CD8-positive, alpha-beta memory T cell (primary cell): ENCODE data around the gene CFAP97D2. TPM values are rescaled to one million over a fixed set of nuclear protein-coding genes. Genes with fewer than 3 reads are reported as not detected.

Experiments used
- CTCF ChIA-PET: fragments of 350-600 bp; sonication (Branson Sonifier 250); formaldehyde crosslinking; loops from one replicate; lab custom pipeline; 2021; ENCODE audit warnings: antibody characterized with exemption; lab: Charles Lee
- POLR2A ChIA-PET: fragments of 350-600 bp; sonication (Branson Sonifier 250); formaldehyde crosslinking; loops from one replicate; lab custom pipeline; 2021; ENCODE audit warnings: antibody characterized with exemption; lab: Charles Lee
- DNase-seq, 5 donors: peaks; one replicate each; pipeline versions ENCODE4 v3.0.0 to v3.0.0-alpha.2; 2020 to 2022; ENCODE audit warnings: mixed read lengths in 1 of 5
- H3K27ac ChIP-seq: one replicate; pipeline ENCODE4 v1.7.0; 2013; ENCODE audit warnings: low read depth, mild to moderate bottlenecking, low read length, moderate library complexity
- H3K27me3 ChIP-seq: 2 replicates; pipeline ENCODE4 v1.7.0; 2013; ENCODE audit warnings: low read length, mild to moderate bottlenecking; ENCODE audit not compliant: insufficient read depth, poor library complexity, severe bottlenecking
- H3K36me3 ChIP-seq: 2 replicates; pipeline ENCODE4 v1.7.0; 2013; ENCODE audit warnings: mild to moderate bottlenecking, low read length, moderate library complexity; ENCODE audit not compliant: insufficient read depth
- H3K4me1 ChIP-seq: 2 replicates; pipeline ENCODE4 v1.7.0; 2013; ENCODE audit warnings: mild to moderate bottlenecking, low read length, moderate library complexity; ENCODE audit not compliant: insufficient read depth
- H3K4me3 ChIP-seq: 2 replicates; pipeline ENCODE4 v1.7.0; 2013; ENCODE audit warnings: mild to moderate bottlenecking, low read length
- H3K9me3 ChIP-seq: 2 replicates; pipeline ENCODE4 v1.7.0; 2013; ENCODE audit warnings: mild to moderate bottlenecking, low read length
- H3K27ac Mint-ChIP-seq, 8 donors: one replicate each; pipeline ENCODE4 v1.8.0; 2020 to 2021; ENCODE audit warnings: mixed read lengths in 8 of 8, mild to moderate bottlenecking in 6 of 8, inconsistent platforms in 3 of 8, moderate library complexity in 3 of 8
- H3K27me3 Mint-ChIP-seq, 2 donors: one replicate each; pipeline ENCODE4 v1.8.0; 2020 to 2021; ENCODE audit warnings: mixed read lengths in 2 of 2, mild to moderate bottlenecking in 1 of 2, moderate library complexity in 1 of 2
- H3K36me3 Mint-ChIP-seq, 3 donors: one replicate each; pipeline ENCODE4 v1.8.0; 2020 to 2021; ENCODE audit warnings: mixed read lengths in 3 of 3, inconsistent platforms in 1 of 3, mild to moderate bottlenecking in 1 of 3
- H3K4me1 Mint-ChIP-seq, 3 donors: one replicate each; pipeline ENCODE4 v1.8.0; 2020 to 2021; ENCODE audit warnings: mixed read lengths in 3 of 3, inconsistent platforms in 1 of 3, mild to moderate bottlenecking in 1 of 3
- H3K4me3 Mint-ChIP-seq, 7 donors: one replicate each; pipeline ENCODE4 v1.8.0; 2020 to 2021; ENCODE audit warnings: mixed read lengths in 7 of 7, mild to moderate bottlenecking in 6 of 7, moderate library complexity in 4 of 7, inconsistent platforms in 2 of 7
- H3K9me3 Mint-ChIP-seq, 5 donors: one replicate each; pipeline ENCODE4 v1.8.0; 2020 to 2022; ENCODE audit warnings: mixed read lengths in 5 of 5, mild to moderate bottlenecking in 3 of 5, moderate library complexity in 2 of 5, inconsistent platforms in 1 of 5
- polyA plus RNA-seq: library from polyadenylated mRNA; unstranded; fragments of 300-500 nt; fragmentation: Illumina TruSeq; gene quantifications from one replicate; pipeline ENCODE4 v1.2.3, GENCODE V29; 2021
- total RNA-seq, 2 experiments: library from RNA; stranded (reverse); gene quantifications; one replicate each; pipeline ENCODE4 v1.2.3, GENCODE V29; 2021

CFAP97D2 gene
- not detected for total RNA-seq
- 0.31 TPM for polyA plus RNA-seq

GRCh38 chr13:114179087-114179658 lies at the start of gene CFAP97D2:
CFAP97D2 (plus strand) TSS chr13:114179257; CDS start chr13:114179331, 74 bp downstream.
- Mint-ChIP-seq H3K4me3 (peak within 1 kb of the TSS in 2 of 7 donors; percentile 9 to 19), H3K27me3 (peaks cover 1 to 9% of the 10 kb centered on the region in 2 donors), H3K27ac (no peak within 1 kb of the TSS), H3K4me1 (peaks cover 26 to 62% (median 58%) of the 10 kb centered on the region in 3 donors), H3K9me3 (peaks cover 0 to 3% (median 0%) of the 10 kb centered on the region in 5 donors), H3K36me3 (peaks cover 0 to 3% (median 0%) of the 10 kb centered on the region in 3 donors)
- ChIA-PET POLR2A (no interaction called here), CTCF (interaction anchor here (0.7 to 1.8 kb wide), 3 partner anchors 8 to 69 kb away, joined by 3 to 5 read pairs (median 3); no protein-coding TSS in a partner anchor)
- Histone ChIP-seq H3K36me3 (no peaks in the 10 kb centered on the region), H3K27ac (no peak within 1 kb of the TSS), H3K9me3 (no peaks in the 10 kb centered on the region), H3K4me1 (peaks cover 49% of the 10 kb centered on the region), H3K4me3 (no peak within 1 kb of the TSS), H3K27me3 (peaks cover 3% of the 10 kb centered on the region)
- DNase-seq, result no peak

- Histone ChIP-seq H3K36me3 (peaks cover 11% of the 10 kb centered on the region), H3K9me3 (no peaks in the 10 kb centered on the region), H3K4me3 (peak overlapping the region; percentile 89), H3K27me3 (no peaks in the 10 kb centered on the region), H3K4me1 (peaks cover 66% of the 10 kb centered on the region), H3K27ac (peak overlapping the region; percentile 85)
- peaks cover 12 to 55% (median 13%) of the 10 kb centered on the region in 3 donors for H3K36me3 Mint-ChIP-seq
- H3K4me3 Mint-ChIP-seq, result peak overlapping the region; percentile 100
- H3K4me1 Mint-ChIP-seq, result peaks cover 65 to 79% (median 73%) of the 10 kb centered on the region in 3 donors
- peak overlapping the region; percentile 80 to 99 (median 98) for H3K27ac Mint-ChIP-seq
- peaks cover 0 to 4% of the 10 kb centered on the region in 2 donors for H3K27me3 Mint-ChIP-seq
- ChIA-PET CTCF (interaction anchor here (0.9 to 9.0 kb wide), 4 partner anchors 14 to 32 kb away, joined by 3 to 60 read pairs (median 6); no protein-coding TSS in a partner anchor), POLR2A (interaction anchor here (1.4 to 2.6 kb wide), 3 partner anchors 11 to 64 kb away, joined by 3 to 25 read pairs (median 18); no protein-coding TSS in a partner anchor)
- peak in 3 of 5 donors; percentile 20 to 59 (median 32) for DNase-seq
- no peaks in the 10 kb centered on the region for H3K9me3 Mint-ChIP-seq
Measured at GRCh38 chr13:114129649-114130062, 49.4 kb upstream of the CFAP97D2 start.

- H3K27me3 ChIP-seq, result no peaks in the 10 kb centered on the region
- H3K4me3 Mint-ChIP-seq, result peak overlapping the region; percentile 100
- peak overlapping the region; percentile 80 to 99 (median 98) for H3K27ac Mint-ChIP-seq
- H3K9me3 Mint-ChIP-seq, result no peaks in the 10 kb centered on the region
- peaks cover 66% of the 10 kb centered on the region for H3K4me1 ChIP-seq
- no peaks in the 10 kb centered on the region for H3K9me3 ChIP-seq
- ChIA-PET CTCF (interaction anchor here (0.9 to 9.0 kb wide), 9 partner anchors 9 to 107 kb away, joined by 3 to 60 read pairs (median 4); no protein-coding TSS in a partner anchor), POLR2A (interaction anchor here (1.0 to 2.6 kb wide), 8 partner anchors 10 to 921 kb away, joined by 3 to 25 read pairs (median 5); partner anchors contain the start of gene CUL4A)
- peak overlapping the region; percentile 85 for H3K27ac ChIP-seq
- H3K36me3 ChIP-seq, result peaks cover 11% of the 10 kb centered on the region
- H3K27me3 Mint-ChIP-seq, result peaks cover 0 to 4% of the 10 kb centered on the region in 2 donors
- H3K36me3 Mint-ChIP-seq, result peaks cover 7 to 48% (median 9%) of the 10 kb centered on the region in 3 donors
- H3K4me3 ChIP-seq, result peak overlapping the region; percentile 89
- peaks cover 62 to 79% (median 73%) of the 10 kb centered on the region in 3 donors for H3K4me1 Mint-ChIP-seq
- no peak for DNase-seq
Measured at GRCh38 chr13:114130131-114130836, 48.8 kb upstream of the CFAP97D2 start.

- Histone ChIP-seq H3K36me3 (peaks cover 11% of the 10 kb centered on the region), H3K27ac (peak overlapping the region; percentile 85), H3K4me1 (peaks cover 63% of the 10 kb centered on the region), H3K27me3 (no peaks in the 10 kb centered on the region), H3K4me3 (peak overlapping the region; percentile 89), H3K9me3 (no peaks in the 10 kb centered on the region)
- Mint-ChIP-seq H3K27ac (peak overlapping the region; percentile 80 to 99 (median 98)), H3K36me3 (peaks cover 6 to 45% (median 9%) of the 10 kb centered on the region in 3 donors), H3K9me3 (no peaks in the 10 kb centered on the region), H3K27me3 (peaks cover 0 to 4% of the 10 kb centered on the region in 2 donors), H3K4me1 (peaks cover 58 to 81% (median 70%) of the 10 kb centered on the region in 3 donors), H3K4me3 (peak overlapping the region; percentile 100)
- ChIA-PET POLR2A (interaction anchor here (0.8 to 2.6 kb wide), 9 partner anchors 10 to 922 kb away, joined by 3 to 25 read pairs (median 5); partner anchors contain the start of gene CUL4A), CTCF (interaction anchor here (1.0 to 9.0 kb wide), 10 partner anchors 9 to 106 kb away, joined by 3 to 60 read pairs (median 4); no protein-coding TSS in a partner anchor)
- peak; percentile 44 to 83 (median 77) for DNase-seq
Measured at GRCh38 chr13:114130837-114131582, 48.0 kb upstream of the CFAP97D2 start.

GRCh38 chr13:114131583-114132418 lies 47.3 kb upstream of the CFAP97D2 start:
- Mint-ChIP-seq H3K4me1 (peaks cover 51 to 80% (median 62%) of the 10 kb centered on the region in 3 donors), H3K9me3 (no peaks in the 10 kb centered on the region), H3K27me3 (peaks cover 0 to 4% of the 10 kb centered on the region in 2 donors), H3K4me3 (peak overlapping the region; percentile 100), H3K27ac (peak overlapping the region; percentile 80 to 99 (median 98)), H3K36me3 (peaks cover 6 to 38% (median 8%) of the 10 kb centered on the region in 3 donors)
- peaks cover 55% of the 10 kb centered on the region for H3K4me1 ChIP-seq
- H3K36me3 ChIP-seq, result peaks cover 11% of the 10 kb centered on the region
- peak overlapping the region; percentile 89 for H3K4me3 ChIP-seq
- H3K27ac ChIP-seq, result peak overlapping the region; percentile 85
- CTCF ChIA-PET, result interaction anchor here (1.0 to 9.0 kb wide), 10 partner anchors 9 to 105 kb away, joined by 3 to 60 read pairs (median 4); no protein-coding TSS in a partner anchor
- peak in 4 of 5 donors; percentile 25 to 64 (median 53) for DNase-seq
- POLR2A ChIA-PET, result interaction anchor here (0.8 to 2.6 kb wide), 11 partner anchors 9 to 923 kb away, joined by 3 to 25 read pairs (median 5); partner anchors contain the start of gene CUL4A
- H3K27me3 ChIP-seq, result no peaks in the 10 kb centered on the region
- no peaks in the 10 kb centered on the region for H3K9me3 ChIP-seq

- peak within 1 kb of the TSS; percentile 80 to 99 (median 98) for H3K27ac Mint-ChIP-seq
- POLR2A ChIA-PET, result interaction anchor here (0.6 to 2.5 kb wide), 4 partner anchors 8 to 24 kb away, joined by 3 to 22 read pairs (median 6); no protein-coding TSS in a partner anchor
- Histone ChIP-seq H3K4me1 (peaks cover 47% of the 10 kb centered on the region), H3K9me3 (no peaks in the 10 kb centered on the region), H3K27me3 (no peaks in the 10 kb centered on the region), H3K36me3 (peaks cover 6% of the 10 kb centered on the region), H3K27ac (peak within 1 kb of the TSS; percentile 85), H3K4me3 (peak within 1 kb of the TSS; percentile 89)
- no peaks in the 10 kb centered on the region for H3K9me3 Mint-ChIP-seq
- peaks cover 2 to 30% (median 6%) of the 10 kb centered on the region in 3 donors for H3K36me3 Mint-ChIP-seq
- CTCF ChIA-PET, result no interaction called here
- H3K27me3 Mint-ChIP-seq, result peaks cover 0 to 4% of the 10 kb centered on the region in 2 donors
- H3K4me1 Mint-ChIP-seq, result peaks cover 46 to 72% (median 58%) of the 10 kb centered on the region in 3 donors
- peak within 1 kb of the TSS; percentile 100 for H3K4me3 Mint-ChIP-seq
- DNase-seq, result peak; percentile 61 to 73 (median 69)
Measured at GRCh38 chr13:114132419-114133121, 46.5 kb upstream of the CFAP97D2 start, which contains the start of gene RASA3. RASA3 (minus strand) TSS chr13:114132623; CDS start chr13:114132489, 134 bp downstream.
